ENCODE measurements around the gene MAGOH.

The MAGOH gene

GRCh38 chr1:53265581-53265980 lies 27.3 kb upstream of the MAGOH start:
- no peak overlapping the region for H2AFZ ChIP-seq (ENCODE audit: low read length)
- no peak overlapping the region for H2BK5ac ChIP-seq (ENCODE audit: low read length)
- no peak overlapping the region for H3K4me2 ChIP-seq (ENCODE audit: insufficient read depth, low read length, poor library complexity, severe bottlenecking)
- no peak overlapping the region for H2AK5ac ChIP-seq (ENCODE audit: low read depth, low read length)
- H2BK12ac ChIP-seq (ENCODE audit: low read length): no peak overlapping the region
- H3K4me3 ChIP-seq (ENCODE audit: low read length in 2 of 2): no peak overlapping the region
- peaks cover 0 to 2% of the 10 kb centered on the region in 2 donors for H3K9me3 ChIP-seq (replicated peaks in 1 of 2; ENCODE audit: control insufficient read depth in 2 of 2, insufficient read depth in 1 of 2, low read depth in 1 of 2, low read length in 2 of 2)
- no peaks in the 10 kb centered on the region for H3K4me1 ChIP-seq (ENCODE audit: control insufficient read depth in 2 of 2, insufficient read depth in 1 of 2, low read depth in 1 of 2, low read length in 2 of 2)
- H3K9ac ChIP-seq (ENCODE audit: low read depth, low read length, poor library complexity): no peak overlapping the region
- H4K8ac ChIP-seq (ENCODE audit: low read depth, low read length): no peak overlapping the region
- H3K4ac ChIP-seq (ENCODE audit: low read length): no peak overlapping the region
- no peaks in the 10 kb centered on the region for H3K27me3 ChIP-seq (ENCODE audit: control insufficient read depth in 3 of 3, insufficient read depth in 3 of 3, low read depth in 1 of 3, low read length in 3 of 3)
- H3K27ac ChIP-seq (replicated peaks; ENCODE audit: low read length): no peak overlapping the region
- H3K79me1 ChIP-seq (ENCODE audit: low read depth, low read length): no peaks in the 10 kb centered on the region
- peaks cover 75 to 96% of the 10 kb centered on the region in 2 donors for H3K36me3 ChIP-seq (replicated peaks in 1 of 2; ENCODE audit: control insufficient read depth in 2 of 2, insufficient read depth in 2 of 2, low read length in 2 of 2)
- no CpG with 5 or more reads among the region's 4 CpGs for WGBS, 2 donors (ENCODE audit: extremely low coverage in 2 of 2, insufficient read length in 2 of 2, insufficient replicate concordance in 1 of 2)
- no peak for DNase-seq (ENCODE audit: low spot score)
- H3K23ac ChIP-seq (ENCODE audit: low read depth, low read length, poor library complexity): no peak overlapping the region
- no peak overlapping the region for H4K91ac ChIP-seq (ENCODE audit: low read depth, low read length, poor library complexity)
- no peak overlapping the region for H2BK120ac ChIP-seq (ENCODE audit: low read depth, low read length)
- H3K14ac ChIP-seq (ENCODE audit: low read length): no peak overlapping the region
- no peak overlapping the region for H3K18ac ChIP-seq (ENCODE audit: low read length)
- H2BK15ac ChIP-seq (ENCODE audit: low read length): no peak overlapping the region

DNA sequence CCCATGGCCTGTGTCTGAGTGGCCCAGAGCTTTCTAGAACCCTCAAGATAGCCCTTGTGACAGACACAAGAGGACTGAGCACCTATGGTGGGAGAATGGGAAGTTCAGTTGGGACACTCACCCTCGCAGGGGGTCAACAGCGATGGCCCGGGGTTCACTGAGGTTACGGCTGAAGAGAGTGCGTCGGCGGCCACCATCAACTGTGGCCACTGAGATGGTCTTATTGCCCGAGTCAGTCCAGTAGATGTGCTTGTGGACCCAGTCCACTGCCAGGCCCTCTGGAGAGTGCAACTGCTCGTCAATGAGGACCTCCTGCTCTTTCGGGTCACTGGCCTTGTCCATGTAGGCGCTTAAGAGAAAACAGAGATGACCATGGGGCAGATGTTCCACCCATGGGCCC lies 25.7 kb upstream of the MAGOH start:
- Histone ChIP-seq H4K91ac (ENCODE audit: low read depth, low read length, poor library complexity) (no peak overlapping the region), H2BK15ac (ENCODE audit: low read length) (no peak overlapping the region), H3K27ac (replicated peaks; ENCODE audit: low read length) (no peak overlapping the region), H3K27me3 (ENCODE audit: control insufficient read depth in 3 of 3, insufficient read depth in 3 of 3, low read depth in 1 of 3, low read length in 3 of 3) (no peaks in the 10 kb centered on the region), H3K23ac (ENCODE audit: low read depth, low read length, poor library complexity) (no peak overlapping the region), H3K18ac (ENCODE audit: low read length) (no peak overlapping the region), H3K4ac (ENCODE audit: low read length) (no peak overlapping the region), H3K4me1 (ENCODE audit: control insufficient read depth in 2 of 2, insufficient read depth in 1 of 2, low read depth in 1 of 2, low read length in 2 of 2) (no peaks in the 10 kb centered on the region), H3K4me2 (ENCODE audit: insufficient read depth, low read length, poor library complexity, severe bottlenecking) (no peak overlapping the region), H3K9me3 (replicated peaks in 1 of 2; ENCODE audit: control insufficient read depth in 2 of 2, insufficient read depth in 1 of 2, low read depth in 1 of 2, low read length in 2 of 2) (peaks cover 0 to 2% of the 10 kb centered on the region in 2 donors), H3K14ac (ENCODE audit: low read length) (no peak overlapping the region), H2BK5ac (ENCODE audit: low read length) (peak overlapping the region; percentile 40), H2AK5ac (ENCODE audit: low read depth, low read length) (no peak overlapping the region), H3K79me1 (ENCODE audit: low read depth, low read length) (no peaks in the 10 kb centered on the region), H2BK12ac (ENCODE audit: low read length) (no peak overlapping the region), H4K8ac (ENCODE audit: low read depth, low read length) (no peak overlapping the region), H3K9ac (ENCODE audit: low read depth, low read length, poor library complexity) (no peak overlapping the region), H2AFZ (ENCODE audit: low read length) (no peak overlapping the region), H3K4me3 (ENCODE audit: low read length in 2 of 2) (no peak overlapping the region), H3K36me3 (replicated peaks in 1 of 2; ENCODE audit: control insufficient read depth in 2 of 2, insufficient read depth in 2 of 2, low read length in 2 of 2) (peaks cover 74 to 97% of the 10 kb centered on the region in 2 donors), H2BK120ac (ENCODE audit: low read depth, low read length) (no peak overlapping the region)
- no peak for DNase-seq (ENCODE audit: low spot score)
- no CpG with 5 or more reads among the region's 11 CpGs for WGBS, 2 donors (ENCODE audit: extremely low coverage in 2 of 2, insufficient read length in 2 of 2, insufficient replicate concordance in 1 of 2)

- WGBS, 2 donors (ENCODE audit: extremely low coverage in 2 of 2, insufficient read length in 2 of 2, insufficient replicate concordance in 1 of 2): no CpG with 5 or more reads among the region's 3 CpGs
- H2AFZ ChIP-seq (ENCODE audit: low read length): no peak overlapping the region
- H3K36me3 ChIP-seq (replicated peaks in 1 of 2; ENCODE audit: control insufficient read depth in 2 of 2, insufficient read depth in 2 of 2, low read length in 2 of 2): peaks cover 71 to 100% of the 10 kb centered on the region in 2 donors
Measured at GRCh38 chr1:53262000-53262399, 23.7 kb upstream of the MAGOH start.

GRCh38 chr1:53260631-53261247 lies 22.4 kb upstream of the MAGOH start:
- H3K4me3 ChIP-seq (ENCODE audit: low read length in 2 of 2): no peak overlapping the region
- H2BK5ac ChIP-seq (ENCODE audit: low read length): no peak overlapping the region
- no peak overlapping the region for H3K27ac ChIP-seq (replicated peaks; ENCODE audit: low read length)
- no peak overlapping the region for H2AK5ac ChIP-seq (ENCODE audit: low read depth, low read length)
- H3K9me3 ChIP-seq (replicated peaks in 1 of 2; ENCODE audit: control insufficient read depth in 2 of 2, insufficient read depth in 1 of 2, low read depth in 1 of 2, low read length in 2 of 2): no peaks in the 10 kb centered on the region
- peaks cover 71 to 100% of the 10 kb centered on the region in 2 donors for H3K36me3 ChIP-seq (replicated peaks in 1 of 2; ENCODE audit: control insufficient read depth in 2 of 2, insufficient read depth in 2 of 2, low read length in 2 of 2)
- no peak overlapping the region for H3K18ac ChIP-seq (ENCODE audit: low read length)
- H3K4me1 ChIP-seq (ENCODE audit: control insufficient read depth in 2 of 2, insufficient read depth in 1 of 2, low read depth in 1 of 2, low read length in 2 of 2): no peaks in the 10 kb centered on the region
- H2BK12ac ChIP-seq (ENCODE audit: low read length): no peak overlapping the region
- H3K23ac ChIP-seq (ENCODE audit: low read depth, low read length, poor library complexity): no peak overlapping the region
- no peak overlapping the region for H4K8ac ChIP-seq (ENCODE audit: low read depth, low read length)
- no peak overlapping the region for H3K14ac ChIP-seq (ENCODE audit: low read length)
- H3K27me3 ChIP-seq (ENCODE audit: control insufficient read depth in 3 of 3, insufficient read depth in 3 of 3, low read depth in 1 of 3, low read length in 3 of 3): no peaks in the 10 kb centered on the region
- H3K79me1 ChIP-seq (ENCODE audit: low read depth, low read length): no peaks in the 10 kb centered on the region
- no peak overlapping the region for H2AFZ ChIP-seq (ENCODE audit: low read length)
- no peak overlapping the region for H3K9ac ChIP-seq (ENCODE audit: low read depth, low read length, poor library complexity)
- WGBS, 2 donors (ENCODE audit: extremely low coverage in 2 of 2, insufficient read length in 2 of 2, insufficient replicate concordance in 1 of 2): no CpG with 5 or more reads among the region's 4 CpGs
- no peak overlapping the region for H2BK120ac ChIP-seq (ENCODE audit: low read depth, low read length)
- DNase-seq (ENCODE audit: low spot score): no peak
- H4K91ac ChIP-seq (ENCODE audit: low read depth, low read length, poor library complexity): no peak overlapping the region
- no peak overlapping the region for H3K4ac ChIP-seq (ENCODE audit: low read length)
- H3K4me2 ChIP-seq (ENCODE audit: insufficient read depth, low read length, poor library complexity, severe bottlenecking): no peak overlapping the region
- no peak overlapping the region for H2BK15ac ChIP-seq (ENCODE audit: low read length)

More at GRCh38 chr1:53262000-53262399, 23.7 kb upstream of the MAGOH start:
- DNase-seq (ENCODE audit: low spot score): no peak
- no peak overlapping the region for H3K27ac ChIP-seq (replicated peaks; ENCODE audit: low read length)
- no peak overlapping the region for H3K4ac ChIP-seq (ENCODE audit: low read length)
- no peak overlapping the region for H2BK12ac ChIP-seq (ENCODE audit: low read length)
- no peaks in the 10 kb centered on the region for H3K4me1 ChIP-seq (ENCODE audit: control insufficient read depth in 2 of 2, insufficient read depth in 1 of 2, low read depth in 1 of 2, low read length in 2 of 2)
- H2BK5ac ChIP-seq (ENCODE audit: low read length): no peak overlapping the region
- no peak overlapping the region for H2AK5ac ChIP-seq (ENCODE audit: low read depth, low read length)
- no peak overlapping the region for H3K23ac ChIP-seq (ENCODE audit: low read depth, low read length, poor library complexity)
- H3K4me2 ChIP-seq (ENCODE audit: insufficient read depth, low read length, poor library complexity, severe bottlenecking): no peak overlapping the region
- no peaks in the 10 kb centered on the region for H3K9me3 ChIP-seq (replicated peaks in 1 of 2; ENCODE audit: control insufficient read depth in 2 of 2, insufficient read depth in 1 of 2, low read depth in 1 of 2, low read length in 2 of 2)
- no peak overlapping the region for H4K91ac ChIP-seq (ENCODE audit: low read depth, low read length, poor library complexity)
- H3K18ac ChIP-seq (ENCODE audit: low read length): no peak overlapping the region
- H3K27me3 ChIP-seq (ENCODE audit: control insufficient read depth in 3 of 3, insufficient read depth in 3 of 3, low read depth in 1 of 3, low read length in 3 of 3): no peaks in the 10 kb centered on the region
- no peak overlapping the region for H2BK15ac ChIP-seq (ENCODE audit: low read length)
- no peaks in the 10 kb centered on the region for H3K79me1 ChIP-seq (ENCODE audit: low read depth, low read length)
- no peak overlapping the region for H3K14ac ChIP-seq (ENCODE audit: low read length)
- H3K9ac ChIP-seq (ENCODE audit: low read depth, low read length, poor library complexity): no peak overlapping the region
- H3K4me3 ChIP-seq (ENCODE audit: low read length in 2 of 2): no peak overlapping the region
- H4K8ac ChIP-seq (ENCODE audit: low read depth, low read length): no peak overlapping the region
- H2BK120ac ChIP-seq (ENCODE audit: low read depth, low read length): no peak overlapping the region

All from neuronal stem cell (in vitro differentiated cells).